HEK293 (cell line): ENCODE data around the gene CA6.
A peak's percentile ranks its signal among the peaks of the same experiment; 100 is the strongest.

Source experiments
- CTCF ChIA-PET: fragments of 350-600 bp; formaldehyde crosslinking; extraction: SDS; loops from one replicate; lab custom pipeline; 2021; ENCODE audit warnings: antibody characterized with exemption; lab: Yijun Ruan, JAX
- POLR2A ChIA-PET: fragments of 300-600 bp; formaldehyde crosslinking; extraction: SDS; loops from one replicate; lab custom pipeline; 2020; ENCODE audit warnings: antibody characterized with exemption, inconsistent platforms; lab: Yijun Ruan, JAX
- H3K27ac ChIP-seq: fragments of 200-500 bp; sonication (Bioruptor generic); 2 replicates; pipeline ENCODE4 v1.5.1; 2014; ENCODE audit warnings: low read depth, low read length, control low read depth, inconsistent platforms; ENCODE audit errors: extremely low read depth
- H3K36me3 ChIP-seq, 2 experiments: fragments of 200-500 bp in 1 of 2; sonication (Bioruptor generic) in 1 of 2; 1 replicate in 1 of 2; 2 replicates in 1 of 2; pipeline ENCODE4 v1.5.1; 2014 to 2017; ENCODE audit warnings: inconsistent platforms in 2 of 2, low read length in 2 of 2; ENCODE audit not compliant: control insufficient read depth in 2 of 2, insufficient read depth in 1 of 2
- H3K4me1 ChIP-seq: fragments of 200-500 bp; sonication (Bioruptor generic); 2 replicates; pipeline ENCODE4 v1.5.1; 2014; ENCODE audit warnings: mild to moderate bottlenecking, low read length, inconsistent platforms; ENCODE audit not compliant: control insufficient read depth, insufficient read depth
- H3K4me3 ChIP-seq: 2 replicates; pipeline ENCODE4 v1.5.1; 2011; ENCODE audit warnings: low read depth, mild to moderate bottlenecking, control low read depth, low read length, moderate library complexity
- H3K9me3 ChIP-seq: fragments of 200-500 bp; sonication (Bioruptor generic); 2 replicates; pipeline ENCODE4 v1.5.1; 2014; ENCODE audit warnings: low read depth, low read length, inconsistent platforms; ENCODE audit not compliant: control insufficient read depth, insufficient read depth
- GLIS1 ChIP-seq: fragments of 450-650 bp; formaldehyde crosslinking; IDR thresholded peaks from 2 replicates; pipeline ENCODE4 v1.5.1; 2016; ENCODE audit warnings: missing biosample characterization, missing genetic modification characterization
- GLIS2 ChIP-seq: fragments of 450-650 bp; formaldehyde crosslinking; IDR thresholded peaks from 2 replicates; pipeline ENCODE4 v1.5.1; 2016; ENCODE audit warnings: missing biosample characterization, missing genetic modification characterization
- KLF8 ChIP-seq: fragments of 450-650 bp; formaldehyde crosslinking; IDR thresholded peaks from 2 replicates; pipeline ENCODE4 v1.5.1; 2016; ENCODE audit warnings: missing biosample characterization, missing genetic modification characterization
- KLF9 ChIP-seq: fragments of 450-650 bp; formaldehyde crosslinking; IDR thresholded peaks from 2 replicates; pipeline ENCODE4 v1.5.1; 2016; ENCODE audit warnings: missing biosample characterization, missing genetic modification characterization, low read depth
- OVOL3 ChIP-seq: fragments of 450-650 bp; formaldehyde crosslinking; IDR thresholded peaks from 2 replicates; pipeline ENCODE4 v1.5.1; 2016; ENCODE audit warnings: missing biosample characterization, missing genetic modification characterization
- REPIN1 ChIP-seq: fragments of 450-650 bp; formaldehyde crosslinking; IDR thresholded peaks from 2 replicates; pipeline ENCODE4 v1.5.1; 2017; ENCODE audit warnings: missing biosample characterization, missing genetic modification characterization, low read depth
- SCRT1 ChIP-seq: fragments of 450-650 bp; formaldehyde crosslinking; IDR thresholded peaks from 2 replicates; pipeline ENCODE4 v1.5.1; 2016; ENCODE audit warnings: missing biosample characterization, missing genetic modification characterization, borderline replicate concordance
- SETDB1 ChIP-seq: IDR thresholded peaks from one replicate; pipeline ENCODE4 v1.6.1; 2017; ENCODE audit warnings: mild to moderate bottlenecking, low read length, moderate library complexity, mixed read lengths; ENCODE audit not compliant: insufficient read length
- TCF7L2 ChIP-seq: IDR thresholded peaks from 2 replicates; pipeline ENCODE4 v1.6.1; 2011; ENCODE audit warnings: low read depth, mild to moderate bottlenecking, inconsistent platforms, low read length, moderate library complexity, borderline replicate concordance
- YY1 ChIP-seq: fragments of 450-650 bp; formaldehyde crosslinking; IDR thresholded peaks from 2 replicates; pipeline ENCODE4 v1.5.1; 2018; ENCODE audit warnings: missing biosample characterization, missing genetic modification characterization
- ZBTB1 ChIP-seq: fragments of 450-650 bp; formaldehyde crosslinking; IDR thresholded peaks from 2 replicates; pipeline ENCODE4 v1.5.1; 2016; ENCODE audit warnings: missing biosample characterization, missing genetic modification characterization
- ZFHX2 ChIP-seq: fragments of 450-650 bp; formaldehyde crosslinking; conservative IDR thresholded peaks from 2 replicates; pipeline ENCODE4 v1.5.1; 2016; ENCODE audit warnings: missing biosample characterization, missing genetic modification characterization
- ZIC2 ChIP-seq: fragments of 450-650 bp; formaldehyde crosslinking; IDR thresholded peaks from 2 replicates; pipeline ENCODE4 v1.5.1; 2016; ENCODE audit warnings: missing biosample characterization, missing genetic modification characterization
- ZNF169 ChIP-seq: fragments of 450-650 bp; formaldehyde crosslinking; IDR thresholded peaks from 2 replicates; pipeline ENCODE4 v1.5.1; 2016; ENCODE audit warnings: missing biosample characterization, missing genetic modification characterization
- ZNF2 ChIP-seq: fragments of 450-650 bp; formaldehyde crosslinking; IDR thresholded peaks from 2 replicates; pipeline ENCODE4 v1.5.1; 2016; ENCODE audit warnings: missing biosample characterization, missing genetic modification characterization
- ZNF214 ChIP-seq: fragments of 450-650 bp; formaldehyde crosslinking; IDR thresholded peaks from 2 replicates; pipeline ENCODE4 v1.5.1; 2017; ENCODE audit warnings: missing biosample characterization, mild to moderate bottlenecking, missing genetic modification characterization, borderline replicate concordance
- ZNF26 ChIP-seq: fragments of 450-650 bp; formaldehyde crosslinking; IDR thresholded peaks from 2 replicates; pipeline ENCODE4 v1.5.1; 2016; ENCODE audit warnings: missing biosample characterization, missing genetic modification characterization
- ZNF324 ChIP-seq: fragments of 450-650 bp; formaldehyde crosslinking; IDR thresholded peaks from 2 replicates; pipeline ENCODE4 v1.5.1; 2016; ENCODE audit warnings: missing biosample characterization, missing genetic modification characterization
- ZNF354C ChIP-seq: fragments of 450-650 bp; formaldehyde crosslinking; IDR thresholded peaks from 2 replicates; pipeline ENCODE4 v1.5.1; 2016; ENCODE audit warnings: missing biosample characterization, missing genetic modification characterization, low read depth, borderline replicate concordance
- ZNF473 ChIP-seq: fragments of 450-650 bp; formaldehyde crosslinking; IDR thresholded peaks from 2 replicates; pipeline ENCODE4 v1.5.1; 2017; ENCODE audit warnings: missing biosample characterization, missing genetic modification characterization
- ZNF48 ChIP-seq: fragments of 450-650 bp; formaldehyde crosslinking; IDR thresholded peaks from 2 replicates; pipeline ENCODE4 v1.5.1; 2016; ENCODE audit warnings: missing biosample characterization, missing genetic modification characterization
- ZNF521 ChIP-seq: fragments of 450-650 bp; formaldehyde crosslinking; IDR thresholded peaks from 2 replicates; pipeline ENCODE4 v1.5.1; 2017; ENCODE audit warnings: missing biosample characterization, mild to moderate bottlenecking, missing genetic modification characterization
- ZNF560 ChIP-seq: fragments of 450-650 bp; formaldehyde crosslinking; IDR thresholded peaks from 2 replicates; pipeline ENCODE4 v1.5.1; 2017; ENCODE audit warnings: missing biosample characterization, missing genetic modification characterization, borderline replicate concordance
- ZNF677 ChIP-seq: fragments of 450-650 bp; IDR thresholded peaks from 2 replicates; pipeline ENCODE4 v1.5.0; 2018; ENCODE audit warnings: missing biosample characterization, mild to moderate bottlenecking, missing genetic modification characterization, moderate library complexity
- TF ChIP-seq, protein P1 (sequence below): fragments of 450-650 bp; formaldehyde crosslinking; IDR thresholded peaks from 2 replicates; pipeline ENCODE4; 2016; ENCODE audit warnings: missing biosample characterization, missing genetic modification characterization
- TF ChIP-seq, protein P2 (sequence below): fragments of 450-650 bp; formaldehyde crosslinking; conservative IDR thresholded peaks from 2 replicates; pipeline ENCODE4 v1.5.1; 2016; ENCODE audit warnings: low read depth, missing biosample characterization, missing genetic modification characterization
- TF ChIP-seq, protein P3 (sequence below): fragments of 450-650 bp; formaldehyde crosslinking; IDR thresholded peaks from 2 replicates; pipeline ENCODE4 v1.5.1; 2016; ENCODE audit warnings: missing biosample characterization, missing genetic modification characterization

CA6 gene

GRCh38 chr1:9009438-9010370, 64.0 kb downstream of the CA6 start (continued):
- no peak for TF ChIP-seq ZNF214
- no peak for TF ChIP-seq KLF8 (tag by site-specific recombination)
- TF ChIP-seq, protein P1, sequence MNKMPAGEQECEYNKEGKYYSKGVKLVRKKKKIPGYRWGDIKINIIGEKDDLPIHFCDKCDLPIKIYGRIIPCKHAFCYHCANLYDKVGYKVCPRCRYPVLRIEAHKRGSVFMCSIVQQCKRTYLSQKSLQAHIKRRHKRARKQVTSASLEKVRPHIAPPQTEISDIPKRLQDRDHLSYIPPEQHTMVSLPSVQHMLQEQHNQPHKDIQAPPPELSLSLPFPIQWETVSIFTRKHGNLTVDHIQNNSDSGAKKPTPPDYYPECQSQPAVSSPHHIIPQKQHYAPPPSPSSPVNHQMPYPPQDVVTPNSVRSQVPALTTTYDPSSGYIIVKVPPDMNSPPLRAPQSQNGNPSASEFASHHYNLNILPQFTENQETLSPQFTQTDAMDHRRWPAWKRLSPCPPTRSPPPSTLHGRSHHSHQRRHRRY = no peak
- TF ChIP-seq ZIC2 (tag by site-specific recombination) = 0 out of 2 replicates have a peak, but pooled peaks have one; percentile 23
- peak; percentile 39; the same call in 1 of the 2 replicates for TF ChIP-seq GLIS2 (tag by site-specific recombination)
- TF ChIP-seq ZNF324 (tag by site-specific recombination) = no peak
- TF ChIP-seq SCRT1 = no peak
- no peak for TF ChIP-seq SETDB1
- TF ChIP-seq TCF7L2 = no peak
- TF ChIP-seq ZFHX2 (tag by site-specific recombination) = no peak
- no peak for TF ChIP-seq ZNF48 (tag by site-specific recombination)
- TF ChIP-seq REPIN1 (tag by site-specific recombination) = no peak
- TF ChIP-seq ZNF473 = no peak
- TF ChIP-seq ZNF2 = 0 out of 2 replicates have a peak, but pooled peaks have one; percentile 40
- TF ChIP-seq GLIS1 (tag by site-specific recombination) = 0 out of 2 replicates have a peak, but pooled peaks have one; percentile 11
- TF ChIP-seq ZNF354C (tag by site-specific recombination) = no peak
- TF ChIP-seq, protein P2, sequence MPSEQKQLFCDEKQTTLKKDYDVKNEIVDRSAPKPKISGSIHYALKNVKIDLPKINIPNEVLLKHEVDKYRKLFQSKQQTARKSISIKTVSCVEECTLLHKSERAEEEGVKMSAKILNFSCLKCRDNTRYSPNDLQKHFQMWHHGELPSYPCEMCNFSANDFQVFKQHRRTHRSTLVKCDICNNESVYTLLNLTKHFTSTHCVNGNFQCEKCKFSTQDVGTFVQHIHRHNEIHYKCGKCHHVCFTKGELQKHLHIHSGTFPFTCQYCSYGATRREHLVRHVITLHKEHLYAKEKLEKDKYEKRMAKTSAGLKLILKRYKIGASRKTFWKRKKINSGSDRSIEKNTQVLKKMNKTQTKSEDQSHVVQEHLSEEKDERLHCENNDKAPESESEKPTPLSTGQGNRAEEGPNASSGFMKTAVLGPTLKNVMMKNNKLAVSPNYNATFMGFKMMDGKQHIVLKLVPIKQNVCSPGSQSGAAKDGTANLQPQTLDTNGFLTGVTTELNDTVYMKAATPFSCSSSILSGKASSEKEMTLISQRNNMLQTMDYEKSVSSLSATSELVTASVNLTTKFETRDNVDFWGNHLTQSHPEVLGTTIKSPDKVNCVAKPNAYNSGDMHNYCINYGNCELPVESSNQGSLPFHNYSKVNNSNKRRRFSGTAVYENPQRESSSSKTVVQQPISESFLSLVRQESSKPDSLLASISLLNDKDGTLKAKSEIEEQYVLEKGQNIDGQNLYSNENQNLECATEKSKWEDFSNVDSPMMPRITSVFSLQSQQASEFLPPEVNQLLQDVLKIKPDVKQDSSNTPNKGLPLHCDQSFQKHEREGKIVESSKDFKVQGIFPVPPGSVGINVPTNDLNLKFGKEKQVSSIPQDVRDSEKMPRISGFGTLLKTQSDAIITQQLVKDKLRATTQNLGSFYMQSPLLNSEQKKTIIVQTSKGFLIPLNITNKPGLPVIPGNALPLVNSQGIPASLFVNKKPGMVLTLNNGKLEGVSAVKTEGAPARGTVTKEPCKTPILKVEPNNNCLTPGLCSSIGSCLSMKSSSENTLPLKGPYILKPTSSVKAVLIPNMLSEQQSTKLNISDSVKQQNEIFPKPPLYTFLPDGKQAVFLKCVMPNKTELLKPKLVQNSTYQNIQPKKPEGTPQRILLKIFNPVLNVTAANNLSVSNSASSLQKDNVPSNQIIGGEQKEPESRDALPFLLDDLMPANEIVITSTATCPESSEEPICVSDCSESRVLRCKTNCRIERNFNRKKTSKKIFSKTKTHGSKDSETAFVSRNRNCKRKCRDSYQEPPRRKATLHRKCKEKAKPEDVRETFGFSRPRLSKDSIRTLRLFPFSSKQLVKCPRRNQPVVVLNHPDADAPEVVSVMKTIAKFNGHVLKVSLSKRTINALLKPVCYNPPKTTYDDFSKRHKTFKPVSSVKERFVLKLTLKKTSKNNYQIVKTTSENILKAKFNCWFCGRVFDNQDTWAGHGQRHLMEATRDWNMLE = no peak
- no peak for TF ChIP-seq OVOL3
- TF ChIP-seq ZNF677 (tag by site-specific recombination) = no peak
- TF ChIP-seq ZNF169 = no peak
- no peak for TF ChIP-seq ZNF521 (tag by site-specific recombination)
- no peak for TF ChIP-seq ZNF560 (tag by site-specific recombination)

DNA sequence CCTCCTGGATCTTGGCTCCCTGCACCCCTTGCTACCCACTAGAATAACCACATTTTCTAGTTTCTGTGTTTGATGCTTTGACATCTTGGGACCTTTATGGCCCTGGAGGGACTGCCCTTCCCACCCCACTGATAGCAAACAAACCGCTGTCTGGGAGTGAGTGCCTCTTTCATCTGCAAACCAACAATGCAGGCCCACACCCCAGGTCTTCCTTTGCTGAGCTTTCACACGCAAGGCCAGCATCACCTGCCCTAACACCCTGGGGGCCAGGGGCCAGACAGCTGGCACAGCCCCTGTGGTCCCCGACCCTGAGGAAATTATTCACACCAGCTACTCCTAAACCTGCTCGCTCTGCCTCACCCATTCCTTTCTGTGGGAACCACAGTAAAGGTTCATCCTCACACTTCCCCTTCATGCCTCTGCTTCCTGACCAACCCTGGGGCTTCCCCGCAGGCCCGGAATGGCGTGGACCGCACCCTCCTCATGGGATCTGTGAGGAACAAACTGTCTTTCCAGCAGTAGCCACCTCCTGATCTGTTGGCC, 65.2 kb downstream of the CA6 start:
- POLR2A ChIA-PET = no interaction called here

More for the DNA sequence above, 65.2 kb downstream of the CA6 start:
- H3K9me3 ChIP-seq = no peaks in the 10 kb centered on the region
- H3K27ac ChIP-seq = no peak overlapping the region
- no peaks in the 10 kb centered on the region for H3K36me3 ChIP-seq
- H3K4me3 ChIP-seq = no peak overlapping the region
- CTCF ChIA-PET = interaction anchor here (1.0 kb wide), 1 partner anchor 132 kb away, joined by 5 read pairs; the partner anchor contains the start of gene ENO1
- no peaks in the 10 kb centered on the region for H3K4me1 ChIP-seq
- TF ChIP-seq KLF9 (tag by site-specific recombination) (no peak), YY1 (no peak), ZNF26 (tag by site-specific recombination) (no peak), ZBTB1 (tag by site-specific recombination) (no peak)
- TF ChIP-seq, protein P3, sequence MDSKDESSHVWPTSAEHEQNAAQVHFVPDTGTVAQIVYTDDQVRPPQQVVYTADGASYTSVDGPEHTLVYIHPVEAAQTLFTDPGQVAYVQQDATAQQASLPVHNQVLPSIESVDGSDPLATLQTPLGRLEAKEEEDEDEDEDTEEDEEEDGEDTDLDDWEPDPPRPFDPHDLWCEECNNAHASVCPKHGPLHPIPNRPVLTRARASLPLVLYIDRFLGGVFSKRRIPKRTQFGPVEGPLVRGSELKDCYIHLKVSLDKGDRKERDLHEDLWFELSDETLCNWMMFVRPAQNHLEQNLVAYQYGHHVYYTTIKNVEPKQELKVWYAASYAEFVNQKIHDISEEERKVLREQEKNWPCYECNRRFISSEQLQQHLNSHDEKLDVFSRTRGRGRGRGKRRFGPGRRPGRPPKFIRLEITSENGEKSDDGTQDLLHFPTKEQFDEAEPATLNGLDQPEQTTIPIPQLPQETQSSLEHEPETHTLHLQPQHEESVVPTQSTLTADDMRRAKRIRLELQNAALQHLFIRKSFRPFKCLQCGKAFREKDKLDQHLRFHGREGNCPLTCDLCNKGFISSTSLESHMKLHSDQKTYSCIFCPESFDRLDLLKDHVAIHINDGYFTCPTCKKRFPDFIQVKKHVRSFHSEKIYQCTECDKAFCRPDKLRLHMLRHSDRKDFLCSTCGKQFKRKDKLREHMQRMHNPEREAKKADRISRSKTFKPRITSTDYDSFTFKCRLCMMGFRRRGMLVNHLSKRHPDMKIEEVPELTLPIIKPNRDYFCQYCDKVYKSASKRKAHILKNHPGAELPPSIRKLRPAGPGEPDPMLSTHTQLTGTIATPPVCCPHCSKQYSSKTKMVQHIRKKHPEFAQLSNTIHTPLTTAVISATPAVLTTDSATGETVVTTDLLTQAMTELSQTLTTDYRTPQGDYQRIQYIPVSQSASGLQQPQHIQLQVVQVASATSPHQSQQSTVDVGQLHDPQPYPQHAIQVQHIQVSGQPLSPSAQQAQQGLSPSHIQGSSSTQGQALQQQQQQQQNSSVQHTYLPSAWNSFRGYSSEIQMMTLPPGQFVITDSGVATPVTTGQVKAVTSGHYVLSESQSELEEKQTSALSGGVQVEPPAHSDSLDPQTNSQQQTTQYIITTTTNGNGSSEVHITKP = peak; percentile 72
